Liver (tissue), 9 donors: ENCODE measurements around the gene ATP1A3. TPM values are rescaled to one million over a fixed set of nuclear protein-coding genes. Genes with fewer than 3 reads are reported as not detected.

Experiments used
- DNase-seq: peaks from one replicate; pipeline ENCODE4 v3.0.0-alpha.2; 2017; ENCODE audit warnings: low spot score
- H3K27ac ChIP-seq, 2 donors: one replicate each; pipeline ENCODE4 v1.7.0; 2013; ENCODE audit warnings: inconsistent platforms in 2 of 2, low read length in 2 of 2, control low read depth in 1 of 2, low read depth in 1 of 2, mild to moderate bottlenecking in 1 of 2
- H3K27me3 ChIP-seq, 4 donors: one replicate each; pipeline versions ENCODE4 v1.6.1 to v1.7.0; 2013; ENCODE audit warnings: low read length in 3 of 4, inconsistent platforms in 1 of 4, mild to moderate bottlenecking in 1 of 4, moderate library complexity in 1 of 4; ENCODE audit not compliant: control insufficient read depth in 4 of 4, insufficient read depth in 4 of 4
- H3K36me3 ChIP-seq, 4 donors: one replicate each; pipeline versions ENCODE4 v1.6.1 to v1.7.0; 2013; ENCODE audit warnings: low read length in 3 of 4, mild to moderate bottlenecking in 3 of 4, low read depth in 1 of 4, moderate library complexity in 1 of 4; ENCODE audit not compliant: control insufficient read depth in 4 of 4, insufficient read depth in 3 of 4
- H3K4me1 ChIP-seq, 4 donors: one replicate each; pipeline versions ENCODE4 v1.6.1 to v1.7.0; 2013; ENCODE audit warnings: low read length in 3 of 4, mild to moderate bottlenecking in 3 of 4, moderate library complexity in 1 of 4; ENCODE audit not compliant: control insufficient read depth in 4 of 4, insufficient read depth in 4 of 4
- H3K4me3 ChIP-seq, 3 donors: one replicate each; pipeline versions ENCODE4 v1.6.1 to v1.7.0; 2013; ENCODE audit warnings: low read length in 3 of 3, control low read depth in 1 of 3, low read depth in 1 of 3, mild to moderate bottlenecking in 1 of 3
- H3K9ac ChIP-seq, 2 donors: one replicate each; pipeline ENCODE4 v1.7.0; 2013; ENCODE audit warnings: low read length in 2 of 2, mild to moderate bottlenecking in 2 of 2, moderate library complexity in 2 of 2, control low read depth in 1 of 2, low read depth in 1 of 2
- H3K9me3 ChIP-seq, 4 donors: one replicate each; pipeline versions ENCODE4 v1.6.1 to v1.7.0; 2013; ENCODE audit warnings: low read length in 3 of 4; ENCODE audit not compliant: control insufficient read depth in 4 of 4
- EGR1 ChIP-seq, 2 donors: IDR thresholded peaks; 2 replicates each; pipeline ENCODE4 v1.6.1; 2016 to 2018; ENCODE audit warnings: antibody characterized with exemption in 2 of 2, low read depth in 2 of 2
- FOXA1 ChIP-seq: IDR thresholded peaks from 2 replicates; pipeline ENCODE4 v1.6.1; 2016; ENCODE audit warnings: antibody characterized with exemption
- FOXA2 ChIP-seq: IDR thresholded peaks from 2 replicates; pipeline ENCODE4 v1.6.1; 2016; ENCODE audit warnings: antibody characterized with exemption
- HNF4A ChIP-seq, 2 donors: conservative IDR thresholded peaks; 2 replicates each; pipeline ENCODE4 v1.6.1; 2016; ENCODE audit warnings: antibody characterized with exemption in 2 of 2, mild to moderate bottlenecking in 2 of 2
- HNF4G ChIP-seq: IDR thresholded peaks from 2 replicates; pipeline ENCODE4 v1.6.1; 2016; ENCODE audit warnings: antibody characterized with exemption
- JUND ChIP-seq, 2 donors: IDR thresholded peaks; 2 replicates each; pipeline ENCODE4 v1.6.1; 2016; ENCODE audit warnings: antibody characterized with exemption in 2 of 2
- NR2F2 ChIP-seq: IDR thresholded peaks from 2 replicates; pipeline ENCODE4 v1.6.1; 2016; ENCODE audit warnings: antibody characterized with exemption
- SP1 ChIP-seq: IDR thresholded peaks from 2 replicates; pipeline ENCODE4 v1.6.1; 2018; ENCODE audit warnings: antibody characterized with exemption, mild to moderate bottlenecking
- YY1 ChIP-seq: IDR thresholded peaks from 2 replicates; pipeline ENCODE4 v1.6.1; 2016; ENCODE audit warnings: antibody characterized with exemption, mild to moderate bottlenecking
- WGBS: extraction: QIAGEN DNeasy Blood & Tissue Kit; methylation state at CpG from one replicate; pipeline ENCODE4 v1.1.7; 2013; 5-methylcytosine and 5-hydroxymethylcytosine counted together
- polyA plus RNA-seq, 2 donors: library from polyadenylated mRNA; stranded (reverse) in 1 of 2; unstranded in 1 of 2; fragments of 200-250 nt in 1 of 2; fragments of >200 nt in 1 of 2; fragmentation: Nextera tagmentation in 1 of 2; extraction: Ambion mirVana in 1 of 2; gene quantifications; one replicate each; pipeline versions ENCODE4 v1.2.1 to v1.2.3, GENCODE V29; 2013 to 2015
- total RNA-seq, 2 donors: library from RNA; depleted of rRNA; stranded (reverse); fragments of >200 nt; gene quantifications; one replicate each; pipeline ENCODE4 v1.2.3, GENCODE V29; 2014
- TF ChIP-seq, protein P1 (sequence below): IDR thresholded peaks from 2 replicates; pipeline ENCODE4 v1.6.1; 2016; ENCODE audit warnings: antibody characterized with exemption
- TF ChIP-seq, protein P2 (sequence below): fragments of 150-350 bp; IDR thresholded peaks from 2 replicates; pipeline ENCODE4 v1.5.1; 2017; ENCODE audit warnings: improper control_type of control experiment, low read depth, low read length; ENCODE audit not compliant: missing input control
- TF ChIP-seq, protein P3 (sequence below): IDR thresholded peaks from 2 replicates; pipeline ENCODE4 v1.6.1; 2016; ENCODE audit warnings: antibody characterized with exemption
- TF ChIP-seq, protein P4 (sequence below): IDR thresholded peaks from 2 replicates; pipeline ENCODE4 v1.6.1; 2016; ENCODE audit warnings: antibody characterized with exemption, mild to moderate bottlenecking
- donor health status: healthy.
- donor health status: healthy.
- donor health status: healthy.
- donor health status: healthy.
- donor health status: healthy.

Gene ATP1A3
- total and polyA plus RNA-seq, 4 donors, result 0.05 to 0.09 (median 0.08) TPM; not detected in 1

DNA sequence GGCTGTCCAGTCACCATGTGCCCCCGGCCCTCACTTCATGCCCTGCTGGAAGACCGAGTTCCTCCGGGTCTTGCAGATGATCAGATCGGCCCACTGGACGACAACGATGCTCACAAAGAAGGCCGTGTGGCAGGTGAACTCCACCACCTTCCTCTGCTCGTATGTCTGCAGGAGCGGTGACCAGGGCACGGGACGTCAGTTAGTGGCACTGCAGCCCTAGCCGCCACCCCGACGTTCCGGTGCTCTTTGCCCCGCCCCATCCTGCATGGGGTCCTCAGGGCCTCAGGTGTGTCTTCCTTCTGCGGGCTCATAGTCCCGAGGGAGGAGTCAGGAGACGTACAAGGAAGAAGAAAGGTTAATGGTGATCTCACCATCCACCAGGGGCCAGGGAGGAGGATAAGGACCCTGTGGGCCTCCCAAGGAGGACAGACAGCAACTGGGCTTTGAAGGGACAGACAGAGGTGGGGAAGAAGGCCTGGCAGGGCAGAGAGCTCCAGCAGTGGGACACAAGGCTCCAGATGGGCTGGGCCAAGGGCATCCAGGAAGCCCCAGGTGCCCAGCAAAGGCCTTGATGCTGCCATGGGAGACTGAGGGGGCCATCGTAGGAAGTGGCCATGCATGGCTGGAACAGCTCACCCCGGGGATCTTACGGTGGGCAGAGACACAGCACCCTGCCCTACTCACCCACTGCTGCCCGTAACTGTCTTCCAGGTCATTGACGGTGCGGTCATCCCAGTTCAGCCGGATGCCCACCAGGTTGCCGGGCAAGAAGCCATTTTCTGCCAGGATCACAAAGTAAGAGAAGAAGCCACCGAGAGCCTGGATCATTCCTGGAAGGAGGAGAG is 25.1 kb downstream of the ATP1A3 start:
- WGBS, result 76% methylated on average over 28 of the region's 28 CpGs
- Histone ChIP-seq H3K4me1 (no peaks in the 10 kb centered on the region), H3K27ac (no peak overlapping the region), H3K36me3 (no peaks in the 10 kb centered on the region), H3K9ac (no peak overlapping the region), H3K27me3 (peaks cover 0 to 3% (median 0%) of the 10 kb centered on the region in 4 donors), H3K9me3 (no peaks in the 10 kb centered on the region), H3K4me3 (no peak overlapping the region)
- DNase-seq, result no peak
- TF ChIP-seq SP1 (no peak), YY1 (no peak), NR2F2 (no peak), FOXA2 (no peak), FOXA1 (no peak), HNF4A (conservative IDR thresholded peaks at IDR 0.05) (no peak), HNF4G (no peak), EGR1 (IDR thresholded peaks at IDR 0.05; ENCODE audit: low read depth in 2 of 2) (no peak), JUND (IDR thresholded peaks at IDR 0.05) (no peak)
- TF ChIP-seq, protein P1, sequence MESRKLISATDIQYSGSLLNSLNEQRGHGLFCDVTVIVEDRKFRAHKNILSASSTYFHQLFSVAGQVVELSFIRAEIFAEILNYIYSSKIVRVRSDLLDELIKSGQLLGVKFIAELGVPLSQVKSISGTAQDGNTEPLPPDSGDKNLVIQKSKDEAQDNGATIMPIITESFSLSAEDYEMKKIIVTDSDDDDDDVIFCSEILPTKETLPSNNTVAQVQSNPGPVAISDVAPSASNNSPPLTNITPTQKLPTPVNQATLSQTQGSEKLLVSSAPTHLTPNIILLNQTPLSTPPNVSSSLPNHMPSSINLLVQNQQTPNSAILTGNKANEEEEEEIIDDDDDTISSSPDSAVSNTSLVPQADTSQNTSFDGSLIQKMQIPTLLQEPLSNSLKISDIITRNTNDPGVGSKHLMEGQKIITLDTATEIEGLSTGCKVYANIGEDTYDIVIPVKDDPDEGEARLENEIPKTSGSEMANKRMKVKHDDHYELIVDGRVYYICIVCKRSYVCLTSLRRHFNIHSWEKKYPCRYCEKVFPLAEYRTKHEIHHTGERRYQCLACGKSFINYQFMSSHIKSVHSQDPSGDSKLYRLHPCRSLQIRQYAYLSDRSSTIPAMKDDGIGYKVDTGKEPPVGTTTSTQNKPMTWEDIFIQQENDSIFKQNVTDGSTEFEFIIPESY, result no peak
- TF ChIP-seq, protein P2, sequence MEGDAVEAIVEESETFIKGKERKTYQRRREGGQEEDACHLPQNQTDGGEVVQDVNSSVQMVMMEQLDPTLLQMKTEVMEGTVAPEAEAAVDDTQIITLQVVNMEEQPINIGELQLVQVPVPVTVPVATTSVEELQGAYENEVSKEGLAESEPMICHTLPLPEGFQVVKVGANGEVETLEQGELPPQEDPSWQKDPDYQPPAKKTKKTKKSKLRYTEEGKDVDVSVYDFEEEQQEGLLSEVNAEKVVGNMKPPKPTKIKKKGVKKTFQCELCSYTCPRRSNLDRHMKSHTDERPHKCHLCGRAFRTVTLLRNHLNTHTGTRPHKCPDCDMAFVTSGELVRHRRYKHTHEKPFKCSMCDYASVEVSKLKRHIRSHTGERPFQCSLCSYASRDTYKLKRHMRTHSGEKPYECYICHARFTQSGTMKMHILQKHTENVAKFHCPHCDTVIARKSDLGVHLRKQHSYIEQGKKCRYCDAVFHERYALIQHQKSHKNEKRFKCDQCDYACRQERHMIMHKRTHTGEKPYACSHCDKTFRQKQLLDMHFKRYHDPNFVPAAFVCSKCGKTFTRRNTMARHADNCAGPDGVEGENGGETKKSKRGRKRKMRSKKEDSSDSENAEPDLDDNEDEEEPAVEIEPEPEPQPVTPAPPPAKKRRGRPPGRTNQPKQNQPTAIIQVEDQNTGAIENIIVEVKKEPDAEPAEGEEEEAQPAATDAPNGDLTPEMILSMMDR, result no peak

DNA sequence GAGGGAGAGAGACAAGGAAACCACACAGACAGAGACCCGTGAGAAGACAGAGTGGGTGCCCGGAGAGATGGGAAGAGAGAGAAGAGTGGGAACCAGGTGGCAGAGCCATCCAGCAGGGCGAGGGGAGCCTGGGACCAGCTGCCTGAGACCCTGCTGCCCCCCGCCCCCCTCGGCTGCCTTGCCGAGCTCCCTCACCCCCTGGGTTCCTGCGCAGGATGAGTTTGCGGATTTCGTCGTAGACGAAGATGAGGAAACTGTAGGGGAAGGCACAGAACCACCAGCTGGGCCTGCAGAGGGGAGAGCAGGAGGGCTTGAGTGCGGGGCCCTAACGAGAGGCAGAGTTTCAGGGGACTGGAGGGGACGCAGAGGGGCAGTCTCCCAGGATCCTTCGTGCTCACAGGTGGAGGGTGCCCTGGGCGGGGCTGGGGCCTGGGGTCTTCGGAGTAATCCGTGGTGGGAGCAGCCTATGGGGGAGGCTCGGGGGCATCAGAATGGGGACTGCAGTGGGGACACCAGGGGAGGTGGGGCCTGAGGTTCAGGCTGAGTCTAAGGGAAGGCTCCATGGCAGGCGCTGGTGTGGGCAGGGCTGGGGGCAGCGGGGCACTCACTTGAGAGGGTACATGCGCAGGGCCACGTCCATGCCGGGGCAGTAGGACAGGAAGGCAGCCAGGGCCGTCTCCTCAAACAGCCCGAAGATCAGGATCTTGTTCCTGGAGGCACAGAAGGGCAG is 26.8 kb downstream of the ATP1A3 start:
- H3K9ac ChIP-seq, result no peak overlapping the region
- H3K27ac ChIP-seq, result no peak overlapping the region
- H3K36me3 ChIP-seq, result no peaks in the 10 kb centered on the region
- H3K27me3 ChIP-seq, result peaks cover 0 to 3% (median 0%) of the 10 kb centered on the region in 4 donors
- H3K4me1 ChIP-seq, result no peaks in the 10 kb centered on the region
- no peak for TF ChIP-seq EGR1 (IDR thresholded peaks at IDR 0.05; ENCODE audit: low read depth in 2 of 2)
- TF ChIP-seq, protein P3, sequence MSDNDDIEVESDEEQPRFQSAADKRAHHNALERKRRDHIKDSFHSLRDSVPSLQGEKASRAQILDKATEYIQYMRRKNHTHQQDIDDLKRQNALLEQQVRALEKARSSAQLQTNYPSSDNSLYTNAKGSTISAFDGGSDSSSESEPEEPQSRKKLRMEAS, result no peak
- TF ChIP-seq NR2F2, result no peak
- TF ChIP-seq FOXA1, result no peak
- TF ChIP-seq, protein P4, sequence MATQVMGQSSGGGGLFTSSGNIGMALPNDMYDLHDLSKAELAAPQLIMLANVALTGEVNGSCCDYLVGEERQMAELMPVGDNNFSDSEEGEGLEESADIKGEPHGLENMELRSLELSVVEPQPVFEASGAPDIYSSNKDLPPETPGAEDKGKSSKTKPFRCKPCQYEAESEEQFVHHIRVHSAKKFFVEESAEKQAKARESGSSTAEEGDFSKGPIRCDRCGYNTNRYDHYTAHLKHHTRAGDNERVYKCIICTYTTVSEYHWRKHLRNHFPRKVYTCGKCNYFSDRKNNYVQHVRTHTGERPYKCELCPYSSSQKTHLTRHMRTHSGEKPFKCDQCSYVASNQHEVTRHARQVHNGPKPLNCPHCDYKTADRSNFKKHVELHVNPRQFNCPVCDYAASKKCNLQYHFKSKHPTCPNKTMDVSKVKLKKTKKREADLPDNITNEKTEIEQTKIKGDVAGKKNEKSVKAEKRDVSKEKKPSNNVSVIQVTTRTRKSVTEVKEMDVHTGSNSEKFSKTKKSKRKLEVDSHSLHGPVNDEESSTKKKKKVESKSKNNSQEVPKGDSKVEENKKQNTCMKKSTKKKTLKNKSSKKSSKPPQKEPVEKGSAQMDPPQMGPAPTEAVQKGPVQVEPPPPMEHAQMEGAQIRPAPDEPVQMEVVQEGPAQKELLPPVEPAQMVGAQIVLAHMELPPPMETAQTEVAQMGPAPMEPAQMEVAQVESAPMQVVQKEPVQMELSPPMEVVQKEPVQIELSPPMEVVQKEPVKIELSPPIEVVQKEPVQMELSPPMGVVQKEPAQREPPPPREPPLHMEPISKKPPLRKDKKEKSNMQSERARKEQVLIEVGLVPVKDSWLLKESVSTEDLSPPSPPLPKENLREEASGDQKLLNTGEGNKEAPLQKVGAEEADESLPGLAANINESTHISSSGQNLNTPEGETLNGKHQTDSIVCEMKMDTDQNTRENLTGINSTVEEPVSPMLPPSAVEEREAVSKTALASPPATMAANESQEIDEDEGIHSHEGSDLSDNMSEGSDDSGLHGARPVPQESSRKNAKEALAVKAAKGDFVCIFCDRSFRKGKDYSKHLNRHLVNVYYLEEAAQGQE, result no peak
- no peaks in the 10 kb centered on the region for H3K9me3 ChIP-seq
- H3K4me3 ChIP-seq, result no peak overlapping the region
- DNase-seq, result no peak
- WGBS, result 62% methylated on average over 26 of the region's 26 CpGs
